GM12892 (cell line): ENCODE results near the gene NIP7.

Experiments used
- POLR2A ChIP-seq: IDR thresholded peaks from 2 replicates; pipeline ENCODE4 v1.6.1; 2011; ENCODE audit warnings: low read depth, low read length, control low read depth
- POLR2AphosphoS5 ChIP-seq: IDR thresholded peaks from 2 replicates; pipeline ENCODE4 v1.6.1; 2011; ENCODE audit warnings: low read depth, low read length, control low read depth

GRCh38 chr16:69323415-69323814 is 16.2 kb upstream of the NIP7 start:
- TF ChIP-seq POLR2A (no peak), POLR2AphosphoS5 (no peak)
